CD4-positive, alpha-beta T cell (primary cell): ENCODE measurements around the gene XKRX. TPM values are rescaled to one million over a fixed set of nuclear protein-coding genes. Genes with fewer than 3 reads are reported as not detected.
A peak's percentile ranks its signal among the peaks of the same experiment; 100 is the strongest.

ENCODE experiments used
- ATAC-seq: fragments of 200-7000 bp; cut with Tn5 transposase; one replicate; pipeline ENCODE4 v1.10.0; 2022; ENCODE audit warnings: mild to moderate bottlenecking; ENCODE audit not compliant: poor library complexity
- CTCF ChIA-PET: fragments of 350-600 bp; sonication (Branson Sonifier 250); formaldehyde crosslinking; loops from one replicate; lab custom pipeline; 2021; ENCODE audit warnings: antibody characterized with exemption, inconsistent platforms; lab: Charles Lee
- POLR2A ChIA-PET: fragments of 350-600 bp; sonication (Branson Sonifier 250); formaldehyde crosslinking; loops from one replicate; lab custom pipeline; 2021; ENCODE audit warnings: antibody characterized with exemption, inconsistent platforms; lab: Charles Lee
- DNase-seq, 14 experiments: peaks; one replicate each; pipeline ENCODE4 v3.0.0-alpha.2; 2013 to 2020; ENCODE audit warnings: mixed read lengths in 2 of 14
- H3K27ac ChIP-seq, 2 donors: one replicate each; pipeline versions ENCODE4 v1.5.1 to v1.7.0; 2013; ENCODE audit warnings: low read length in 2 of 2, low read depth in 1 of 2, mild to moderate bottlenecking in 1 of 2
- H3K27me3 ChIP-seq, 2 experiments: 1 replicate in 1 of 2; 2 replicates in 1 of 2; pipeline versions ENCODE4 v1.6.1 to v1.7.0; 2013; ENCODE audit warnings: low read length in 2 of 2, control low read depth in 1 of 2, mild to moderate bottlenecking in 1 of 2, moderate library complexity in 1 of 2; ENCODE audit not compliant: insufficient read depth in 2 of 2, control insufficient read depth in 1 of 2
- H3K36me3 ChIP-seq: one replicate; pipeline ENCODE4 v1.6.1; 2013; ENCODE audit warnings: low read length, control low read depth; ENCODE audit not compliant: insufficient read depth
- H3K4me1 ChIP-seq: one replicate; pipeline ENCODE4 v1.6.1; 2013; ENCODE audit warnings: low read length, control low read depth; ENCODE audit not compliant: insufficient read depth
- H3K4me3 ChIP-seq: one replicate; pipeline ENCODE4 v1.5.1; 2013; ENCODE audit warnings: mild to moderate bottlenecking, low read length, moderate library complexity
- H3K9me3 ChIP-seq, 2 experiments: 1 replicate in 1 of 2; 2 replicates in 1 of 2; pipeline versions ENCODE4 v1.6.1 to v1.7.0; 2013; ENCODE audit warnings: low read length in 2 of 2, mild to moderate bottlenecking in 2 of 2, control low read depth in 1 of 2, moderate library complexity in 1 of 2; ENCODE audit not compliant: control insufficient read depth in 1 of 2, insufficient read depth in 1 of 2
- H3K27ac Mint-ChIP-seq: one replicate; pipeline ENCODE4 v1.8.0; 2020; ENCODE audit warnings: mixed read lengths
- H3K27me3 Mint-ChIP-seq: one replicate; pipeline ENCODE4 v1.8.0; 2021; ENCODE audit warnings: mixed read lengths
- H3K36me3 Mint-ChIP-seq: one replicate; pipeline ENCODE4 v1.8.0; 2021; ENCODE audit warnings: low read depth, mixed read lengths
- H3K4me1 Mint-ChIP-seq: one replicate; pipeline ENCODE4 v1.8.0; 2021; ENCODE audit warnings: low read depth, mixed read lengths
- H3K4me3 Mint-ChIP-seq: one replicate; pipeline ENCODE4 v1.8.0; 2020; ENCODE audit warnings: mild to moderate bottlenecking, mixed read lengths
- H3K9me3 Mint-ChIP-seq: one replicate; pipeline ENCODE4 v1.8.0; 2020; ENCODE audit warnings: mixed read lengths
- intact Hi-C, 2 experiments: fragments of 100-400 bp; cut with DNase I in 1 of 2; cut with micrococcal nuclease in 1 of 2; formaldehyde crosslinking; loops; one replicate each; pipeline versions ENCODE4 v1.15.1 to v1.9.0; 2023 to 2025; cut with DNase I, micrococcal nuclease
- total RNA-seq, 174 experiments: library from RNA in 2 of 174; stranded (reverse) in 2 of 174; gene quantifications; one replicate each; pipeline ENCODE4 v1.2.3 and lab custom pipeline; 2021 to 2026
- TF ChIP-seq, protein P1 (sequence below): fragments of 200-600 bp; IDR thresholded peaks from one replicate; pipeline ENCODE4 v1.8.0; 2022; ENCODE audit warnings: antibody characterized with exemption, mild to moderate bottlenecking

Gene XKRX
- total RNA-seq, 2 experiments from 2014 or later, result 1.9 to 2.5 TPM

DNA sequence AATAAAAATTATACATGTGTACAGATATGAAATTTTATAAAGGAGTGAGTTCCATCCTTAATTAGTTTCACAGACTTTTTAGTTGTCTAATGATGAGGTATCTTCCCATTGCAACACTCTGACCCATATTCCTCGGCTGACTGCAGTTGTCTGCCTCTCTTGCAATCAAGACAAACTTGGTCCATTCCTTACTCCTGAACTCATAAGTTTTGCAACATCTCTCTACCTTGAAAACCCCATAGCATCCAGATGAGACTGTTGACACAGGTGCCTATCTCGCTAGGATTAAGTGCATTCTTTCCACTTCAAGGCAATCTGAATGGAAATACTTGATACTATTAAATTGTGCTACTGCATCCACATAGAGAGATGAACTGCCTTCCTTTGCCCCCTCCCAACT is 2.3 kb downstream of the XKRX start:
- intact Hi-C loops, result no loop called here
- H3K4me3 Mint-ChIP-seq, result peak overlapping the region; percentile 71
- H3K36me3 ChIP-seq, result no peaks in the 10 kb centered on the region
- H3K4me3 ChIP-seq, result no peak overlapping the region
- ChIA-PET CTCF (no interaction called here), POLR2A (no interaction called here)
- ATAC-seq (no peak), DNase-seq (no peak)
- H3K4me1 Mint-ChIP-seq, result peaks cover 54% of the 10 kb centered on the region
- H3K27me3 Mint-ChIP-seq, result no peaks in the 10 kb centered on the region
- no peak overlapping the region for H3K27ac ChIP-seq
- H3K4me1 ChIP-seq, result peaks cover 7% of the 10 kb centered on the region
- no peaks in the 10 kb centered on the region for H3K27me3 ChIP-seq
- H3K9me3 ChIP-seq, result no peaks in the 10 kb centered on the region
- H3K9me3 Mint-ChIP-seq, result no peaks in the 10 kb centered on the region
- no peaks in the 10 kb centered on the region for H3K36me3 Mint-ChIP-seq
- peak overlapping the region; percentile 59 for H3K27ac Mint-ChIP-seq
- TF ChIP-seq, protein P1, sequence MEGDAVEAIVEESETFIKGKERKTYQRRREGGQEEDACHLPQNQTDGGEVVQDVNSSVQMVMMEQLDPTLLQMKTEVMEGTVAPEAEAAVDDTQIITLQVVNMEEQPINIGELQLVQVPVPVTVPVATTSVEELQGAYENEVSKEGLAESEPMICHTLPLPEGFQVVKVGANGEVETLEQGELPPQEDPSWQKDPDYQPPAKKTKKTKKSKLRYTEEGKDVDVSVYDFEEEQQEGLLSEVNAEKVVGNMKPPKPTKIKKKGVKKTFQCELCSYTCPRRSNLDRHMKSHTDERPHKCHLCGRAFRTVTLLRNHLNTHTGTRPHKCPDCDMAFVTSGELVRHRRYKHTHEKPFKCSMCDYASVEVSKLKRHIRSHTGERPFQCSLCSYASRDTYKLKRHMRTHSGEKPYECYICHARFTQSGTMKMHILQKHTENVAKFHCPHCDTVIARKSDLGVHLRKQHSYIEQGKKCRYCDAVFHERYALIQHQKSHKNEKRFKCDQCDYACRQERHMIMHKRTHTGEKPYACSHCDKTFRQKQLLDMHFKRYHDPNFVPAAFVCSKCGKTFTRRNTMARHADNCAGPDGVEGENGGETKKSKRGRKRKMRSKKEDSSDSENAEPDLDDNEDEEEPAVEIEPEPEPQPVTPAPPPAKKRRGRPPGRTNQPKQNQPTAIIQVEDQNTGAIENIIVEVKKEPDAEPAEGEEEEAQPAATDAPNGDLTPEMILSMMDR, result no peak

DNA sequence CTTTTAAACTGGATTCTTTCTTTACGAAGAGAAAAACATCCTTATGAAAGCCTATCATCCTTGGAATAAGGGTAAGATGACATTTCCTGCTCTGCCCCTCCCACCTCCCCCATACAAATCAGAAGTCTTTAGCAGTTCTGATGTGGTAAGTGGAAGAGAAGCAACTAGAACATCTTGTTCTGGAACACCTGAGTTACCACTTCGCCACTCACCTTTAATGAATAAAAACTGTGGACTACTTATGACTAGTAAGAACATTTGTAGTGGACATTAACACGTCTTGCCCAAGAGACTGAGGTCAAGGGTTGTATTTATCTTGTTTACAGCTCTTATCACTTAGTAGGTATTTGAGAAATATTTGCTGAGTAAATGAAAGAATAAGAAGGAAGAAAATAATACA is 4.3 kb downstream of the XKRX start:
- TF ChIP-seq, protein P1, result no peak
- Histone ChIP-seq H3K9me3 (no peaks in the 10 kb centered on the region), H3K36me3 (no peaks in the 10 kb centered on the region), H3K4me3 (no peak overlapping the region), H3K4me1 (peaks cover under 1% of the 10 kb centered on the region), H3K27me3 (no peaks in the 10 kb centered on the region), H3K27ac (no peak overlapping the region)
- Mint-ChIP-seq H3K27me3 (no peaks in the 10 kb centered on the region), H3K27ac (peak overlapping the region; percentile 61), H3K9me3 (no peaks in the 10 kb centered on the region), H3K4me1 (peaks cover 43% of the 10 kb centered on the region), H3K4me3 (peak overlapping the region; percentile 28), H3K36me3 (no peaks in the 10 kb centered on the region)
- intact Hi-C loops, result no loop called here
- ChIA-PET CTCF (no interaction called here), POLR2A (interaction anchor here (0.6 kb wide), 1 partner anchor 15 kb away, joined by 4 read pairs; no protein-coding TSS in a partner anchor)
- peak in 1 of 14 experiments; percentile 1 for DNase-seq
- ATAC-seq, result no peak

DNA sequence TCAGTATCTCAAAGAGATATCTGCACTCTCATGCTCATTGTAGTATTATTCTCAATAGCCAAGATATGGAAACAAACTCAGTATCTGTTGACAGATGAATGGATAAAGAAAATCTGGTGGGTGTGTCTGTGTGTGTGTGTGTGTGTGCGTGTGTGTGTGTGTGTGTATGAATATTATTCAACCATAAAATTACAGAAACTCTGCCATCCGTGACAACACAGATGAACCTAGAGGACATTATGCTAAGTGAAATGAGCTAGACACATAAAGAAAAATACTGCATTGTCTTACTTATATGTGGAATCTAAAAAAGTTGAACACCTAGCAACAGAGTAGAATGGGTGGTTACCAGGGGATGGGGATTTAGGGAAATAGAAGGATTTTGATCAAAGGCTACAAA is 13.2 kb downstream of the XKRX start:
- intact Hi-C loops, result no loop called here
- no peaks in the 10 kb centered on the region for H3K36me3 ChIP-seq
- no peak for DNase-seq
- Mint-ChIP-seq H3K36me3 (no peaks in the 10 kb centered on the region), H3K9me3 (no peaks in the 10 kb centered on the region), H3K27ac (no peak overlapping the region), H3K4me3 (no peak overlapping the region), H3K27me3 (no peaks in the 10 kb centered on the region), H3K4me1 (no peaks in the 10 kb centered on the region)
- H3K4me3 ChIP-seq, result no peak overlapping the region
- H3K27ac ChIP-seq, result no peak overlapping the region
- H3K9me3 ChIP-seq, result no peaks in the 10 kb centered on the region
- H3K27me3 ChIP-seq, result no peaks in the 10 kb centered on the region
- TF ChIP-seq, protein P1, result no peak
- no peaks in the 10 kb centered on the region for H3K4me1 ChIP-seq
- POLR2A ChIA-PET, result no interaction called here
- ATAC-seq, result no peak
- CTCF ChIA-PET, result no interaction called here
